Stimulated activated CD8-positive, alpha-beta memory T cell treated with anti-CD3 and anti-CD28 coated beads, Interleukin-2, amount 100 ng/mL, for 1 hour (primary cell): Measurements from ENCODE around the gene ACBD6.

Experiments
- DNase-seq, 2 donors: peaks; one replicate each; pipeline ENCODE4 v3.0.0-alpha.2; 2020; ENCODE audit warnings: low read depth in 2 of 2

ACBD6 gene

GRCh38 chr1:180256341-180257027 is 245.9 kb downstream of the ACBD6 start:
- no peak for DNase-seq

- no peak for DNase-seq
Observed at GRCh38 chr1:180255536-180256340, 246.6 kb downstream of the ACBD6 start.

- DNase-seq: no peak
Observed at GRCh38 chr1:180254854-180255253, 247.5 kb downstream of the ACBD6 start.

- no peak for DNase-seq
Observed at GRCh38 chr1:180254496-180254819, 247.9 kb downstream of the ACBD6 start.

DNA sequence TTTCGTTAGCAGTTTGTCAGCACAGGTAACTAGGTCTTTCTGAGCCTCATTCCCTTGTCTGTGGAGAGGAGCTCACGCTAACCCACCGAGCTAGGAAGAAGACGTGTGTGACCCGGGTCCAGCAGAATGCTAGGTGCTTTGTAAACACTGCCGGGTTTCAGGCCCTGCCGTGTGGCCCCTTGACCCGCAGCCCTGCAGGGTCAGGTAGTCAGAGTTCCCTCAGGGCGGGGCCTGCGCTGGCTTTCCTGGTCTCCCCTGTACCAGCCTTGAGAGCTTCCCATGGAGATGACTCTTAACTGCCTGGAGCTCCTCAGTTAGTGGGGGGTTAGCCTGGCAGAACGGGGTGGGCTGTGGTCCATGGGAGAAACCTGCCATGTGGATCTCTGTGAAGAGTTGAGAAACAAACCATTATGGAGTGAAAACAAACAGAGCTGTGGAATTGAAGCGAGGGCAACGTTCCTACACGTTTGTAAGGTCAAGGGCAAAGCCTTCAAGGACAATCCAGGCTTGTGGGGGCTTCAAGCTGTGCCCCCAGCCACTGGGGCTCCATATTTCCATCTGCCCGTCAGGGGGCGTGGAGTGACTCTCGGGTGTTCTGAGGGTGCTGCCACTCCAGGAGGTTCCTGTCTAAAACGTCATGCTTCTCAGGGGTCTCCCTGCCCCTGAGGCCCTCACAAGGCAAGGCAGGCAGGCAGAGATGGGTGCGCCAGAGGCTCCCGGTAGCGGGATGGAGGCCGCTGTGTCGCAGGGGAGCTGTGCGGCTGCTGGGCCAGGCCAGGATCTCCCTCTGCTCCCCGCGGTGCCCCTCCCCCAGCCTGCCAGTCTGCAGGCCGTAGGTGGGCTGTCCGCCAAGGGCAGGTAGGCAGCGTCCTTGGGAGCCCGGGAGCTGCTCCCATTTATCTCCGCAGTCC is 248.5 kb downstream of the ACBD6 start:
- DNase-seq: no peak

- peak; percentile 22 to 32 for DNase-seq
Observed at GRCh38 chr1:180252638-180253536, 249.5 kb downstream of the ACBD6 start.

DNA sequence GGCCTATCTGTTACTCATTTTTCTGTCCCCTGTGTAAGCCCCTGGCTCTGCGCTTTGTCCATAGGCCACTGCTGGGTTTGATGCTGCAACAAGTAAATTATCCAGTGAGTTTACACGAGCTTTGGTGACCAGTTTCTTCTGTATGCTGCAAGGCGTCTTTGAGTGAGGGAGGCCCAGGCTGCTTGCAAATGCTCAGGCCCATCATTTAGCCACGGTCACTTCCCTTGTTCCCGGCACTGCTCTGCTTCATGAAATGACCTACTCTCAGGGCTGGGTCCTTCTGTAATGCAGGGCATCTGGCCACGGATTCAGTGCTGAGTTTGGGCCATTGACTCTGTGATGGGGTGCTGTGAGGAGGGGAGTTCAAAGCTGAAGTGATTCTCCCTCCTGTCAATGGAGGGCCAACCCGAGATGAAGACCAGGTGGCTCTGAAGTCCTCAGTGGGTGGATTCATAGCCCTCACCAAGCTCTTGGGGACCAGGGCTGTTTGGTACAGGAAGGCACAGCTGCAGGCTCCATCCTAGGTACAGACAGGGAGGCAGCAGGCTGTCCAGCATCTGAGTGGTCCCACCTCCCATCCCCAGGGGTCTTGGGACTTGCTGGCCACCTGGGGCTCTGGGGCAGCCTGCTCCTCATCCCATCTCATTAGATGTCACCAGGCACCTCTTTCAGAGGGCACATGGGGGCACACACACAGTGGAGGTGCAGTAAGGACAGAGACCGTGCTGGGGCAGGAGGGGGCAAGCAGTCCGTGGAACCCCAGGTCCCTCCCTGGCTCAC is 250.7 kb downstream of the ACBD6 start:
- no peak for DNase-seq

DNA sequence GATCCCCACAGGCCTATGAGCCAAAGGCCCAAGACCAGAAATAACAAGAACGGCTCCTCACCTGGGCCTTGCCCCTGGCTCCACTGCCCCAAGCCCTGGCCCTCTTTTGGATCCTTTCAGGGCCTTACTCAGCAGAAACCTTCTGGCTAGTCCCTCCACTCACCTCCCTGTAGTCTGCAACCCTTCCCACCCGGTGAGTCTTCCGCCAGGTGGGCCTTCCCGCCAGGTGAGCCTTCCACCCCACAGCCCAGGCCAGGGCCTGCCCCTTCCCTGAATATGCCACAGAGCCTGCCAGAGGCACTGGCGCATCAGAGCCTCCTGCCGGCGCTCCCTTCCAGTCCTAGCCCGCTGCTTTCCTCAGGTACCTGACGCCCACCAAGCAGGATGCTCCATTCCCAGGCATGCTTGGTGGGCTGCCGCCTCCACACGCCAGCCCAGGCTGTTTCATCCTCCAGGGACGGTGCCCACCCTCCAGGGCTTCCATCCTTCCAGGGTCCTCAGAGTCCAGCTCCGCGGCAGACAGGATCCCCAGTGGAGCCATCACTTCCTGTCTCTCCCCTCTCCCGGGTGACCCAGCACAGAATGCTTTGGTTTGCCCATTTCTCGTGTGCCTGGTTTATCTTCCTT is 251.4 kb downstream of the ACBD6 start:
- DNase-seq: no peak

- DNase-seq: no peak
Observed at GRCh38 chr1:180250499-180250770, 251.9 kb downstream of the ACBD6 start.

DNA sequence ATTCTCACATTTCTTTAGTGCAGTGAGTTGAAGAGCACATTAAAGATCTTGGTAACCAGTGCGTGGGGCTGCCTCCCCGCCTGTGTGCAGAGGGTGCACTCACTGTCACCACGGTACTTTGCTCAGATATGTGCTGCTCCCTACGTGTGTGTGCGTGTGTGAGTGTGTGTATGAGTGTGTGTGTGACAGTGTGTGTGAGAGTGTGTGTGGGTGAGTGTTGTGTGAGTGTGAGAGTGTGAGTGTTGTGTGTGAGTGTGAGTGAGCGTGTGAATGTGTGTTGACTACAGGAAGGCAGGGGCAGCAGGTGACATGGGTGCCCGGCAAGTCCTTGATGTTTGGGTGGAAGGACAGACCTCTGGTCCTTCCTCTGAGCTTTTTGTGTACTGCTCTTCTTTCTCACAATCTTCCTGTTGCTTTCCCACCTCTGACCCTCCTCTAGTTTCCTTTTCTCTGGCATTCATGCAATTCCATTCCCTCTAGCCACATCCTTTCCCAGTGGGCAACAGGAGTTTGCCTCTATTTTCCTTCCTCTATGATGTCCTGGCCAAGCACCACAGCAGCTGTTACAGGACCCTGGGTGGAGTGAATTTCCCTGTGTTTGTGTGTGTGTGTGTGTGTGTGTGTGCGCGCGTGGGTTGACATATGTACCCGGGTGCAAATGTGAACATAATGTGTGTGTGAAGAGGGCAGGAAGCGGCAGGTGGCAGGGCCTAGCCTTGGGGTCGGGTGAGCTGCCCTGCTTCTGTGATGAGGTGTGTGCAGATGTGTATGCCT is 252.5 kb downstream of the ACBD6 start:
- DNase-seq: no peak

DNA sequence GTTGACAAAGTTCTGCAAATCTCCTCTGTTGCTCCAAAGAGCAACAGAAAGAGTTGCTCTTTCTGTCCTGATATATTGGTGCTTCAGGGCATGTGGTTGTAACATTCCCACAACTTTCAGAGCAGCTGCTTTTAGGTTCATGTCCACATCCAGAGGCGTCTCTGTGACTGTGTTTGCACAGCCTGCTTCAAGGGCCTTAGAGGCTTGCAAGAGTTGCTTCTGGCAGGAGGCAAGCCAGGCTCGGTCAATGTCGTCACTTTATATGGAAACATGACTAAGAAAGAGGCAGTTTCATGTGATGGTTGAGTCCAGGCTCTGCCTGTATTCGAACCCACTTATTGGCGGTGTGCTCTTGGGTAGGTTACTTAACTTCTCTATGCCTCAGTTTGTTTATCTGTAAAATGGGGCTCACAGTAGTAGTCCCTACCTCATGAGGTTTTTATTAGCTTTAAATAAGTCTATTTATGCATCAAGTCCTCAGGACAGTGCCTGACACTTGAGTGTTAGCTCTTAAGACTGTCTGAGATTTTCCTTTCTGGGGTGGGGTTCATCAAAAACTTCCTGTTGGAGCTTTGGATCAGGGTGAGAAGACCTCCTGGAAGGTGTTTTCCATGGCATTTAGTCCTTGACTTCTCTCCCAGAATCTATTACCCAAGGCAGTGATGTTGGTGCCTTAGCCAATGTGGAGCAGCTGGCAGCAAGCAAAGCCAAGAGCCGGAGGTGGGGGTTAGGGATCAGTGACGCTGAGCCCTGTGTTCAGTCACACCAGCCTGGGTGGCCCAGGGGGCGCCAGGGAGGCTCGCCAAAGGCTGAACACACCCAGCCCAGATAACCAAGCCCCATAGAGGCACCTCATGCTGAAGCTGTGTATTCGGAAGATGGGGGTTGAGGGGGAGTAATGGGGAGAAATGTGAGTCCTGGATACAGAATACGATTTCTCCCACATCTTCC is 253.4 kb downstream of the ACBD6 start:
- DNase-seq: no peak

DNA sequence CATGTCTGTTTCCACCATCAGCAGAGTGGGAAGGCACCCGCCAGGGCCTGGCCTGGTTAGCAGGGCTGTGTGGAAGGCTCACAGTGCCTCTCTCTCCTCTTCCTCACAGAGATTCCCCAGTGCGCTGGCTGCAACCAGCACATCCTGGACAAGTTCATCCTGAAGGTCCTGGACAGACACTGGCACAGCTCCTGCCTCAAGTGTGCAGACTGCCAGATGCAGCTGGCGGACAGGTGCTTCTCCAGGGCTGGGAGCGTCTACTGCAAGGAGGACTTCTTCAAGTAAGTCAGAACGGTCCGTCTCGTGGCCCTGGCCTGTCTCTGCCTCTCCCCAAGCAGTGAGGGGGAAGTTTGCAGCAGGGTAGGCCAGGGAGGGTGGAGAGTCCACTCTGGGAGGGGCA is 254.2 kb downstream of the ACBD6 start:
- DNase-seq: no peak

DNA sequence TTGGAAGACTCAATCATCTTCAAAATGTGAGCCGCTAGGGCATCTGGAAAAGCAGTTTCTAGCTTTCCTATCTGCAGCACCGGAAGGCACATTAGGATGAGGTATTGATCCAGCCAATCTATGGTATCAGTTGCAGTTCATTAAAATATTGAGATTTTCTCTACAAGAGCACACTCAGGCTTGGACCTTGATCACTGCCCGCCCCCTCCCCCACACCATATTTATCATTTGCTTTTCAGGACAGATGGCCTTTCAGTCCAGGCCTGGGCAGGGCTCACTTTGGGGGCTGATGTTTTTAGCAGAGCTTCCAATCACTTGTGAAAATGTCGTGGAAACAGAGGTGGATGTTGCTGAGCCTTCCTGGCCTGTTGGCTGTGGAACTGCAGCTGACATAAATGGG is 254.8 kb downstream of the ACBD6 start:
- DNase-seq: no peak

DNA sequence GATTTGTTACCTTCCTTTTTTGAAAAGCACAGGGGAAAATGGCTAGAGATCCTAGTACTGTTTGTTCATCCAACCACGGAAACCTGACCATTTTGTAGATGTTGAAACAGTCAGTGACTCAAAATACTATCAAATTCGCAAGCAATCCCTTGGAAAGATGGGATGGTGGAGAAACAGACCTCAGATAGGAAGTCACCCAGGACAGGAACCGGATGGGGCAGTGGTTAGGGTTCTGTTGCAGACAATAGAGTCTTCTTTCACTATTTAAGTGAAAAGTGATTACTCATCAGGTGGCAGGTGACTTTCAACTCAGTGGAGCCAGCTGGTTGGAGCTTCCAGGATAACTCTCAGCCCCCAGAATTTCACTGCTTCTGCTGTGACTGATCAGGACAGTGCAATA is 255.3 kb downstream of the ACBD6 start:
- no peak for DNase-seq

DNA sequence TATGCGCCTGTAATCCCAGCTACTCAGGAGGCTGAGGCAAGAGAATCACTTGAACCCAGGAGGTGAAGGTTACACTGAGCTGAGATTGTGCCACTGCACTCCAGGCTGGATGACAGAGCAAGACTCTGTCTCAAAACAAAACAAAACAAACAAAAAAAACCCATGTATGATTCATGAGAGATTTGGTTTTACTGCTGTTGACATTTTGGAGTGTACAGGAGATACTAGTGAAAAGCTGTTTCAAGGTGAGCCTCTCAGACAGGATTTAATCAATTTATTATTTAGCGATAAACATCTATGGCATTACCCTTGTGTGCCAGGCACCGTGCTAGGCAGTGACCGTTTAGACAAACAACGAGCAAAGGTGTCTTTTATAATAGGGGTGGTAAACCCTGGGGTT is 255.8 kb downstream of the ACBD6 start:
- DNase-seq: no peak

- no peak for DNase-seq
Observed at GRCh38 chr1:180244840-180245239, 257.5 kb downstream of the ACBD6 start.

DNA sequence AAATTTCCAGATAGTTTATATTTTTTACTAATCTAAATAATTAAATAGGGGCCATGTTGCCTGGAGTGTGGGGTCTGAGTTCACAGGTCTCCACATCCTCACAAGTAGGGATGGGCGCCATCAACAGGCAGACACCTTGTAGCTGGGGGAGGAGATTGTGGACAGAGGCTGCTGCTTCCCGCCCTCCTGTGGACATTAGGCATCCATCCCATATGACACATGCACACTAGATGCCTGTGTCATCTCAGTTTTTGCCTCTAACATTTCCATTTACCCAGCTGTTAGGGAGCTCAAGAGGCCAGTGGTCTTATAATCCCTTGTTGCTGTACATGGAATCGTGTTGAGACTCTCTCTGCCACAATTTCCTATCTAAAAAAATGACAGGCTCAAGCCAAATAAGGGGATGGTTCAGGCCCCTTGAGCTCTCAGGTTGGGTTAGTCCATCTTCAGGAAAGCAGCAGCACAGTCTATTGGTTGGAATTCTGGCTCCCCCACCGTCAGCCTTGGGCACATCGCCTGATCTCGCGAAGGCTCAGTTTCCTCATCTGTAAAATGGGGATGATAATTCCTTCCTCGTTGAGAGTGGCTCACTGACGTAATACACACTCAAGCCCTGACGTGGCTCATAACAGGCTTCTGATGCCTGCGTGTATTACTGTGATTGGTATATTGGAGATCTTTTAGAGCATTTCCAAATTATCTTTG is 258.7 kb downstream of the ACBD6 start:
- no peak for DNase-seq
